HG02943 (cell line): ENCODE measurements around the gene APOBEC4.

Source experiments
- ATAC-seq: cut with Tn5 transposase; IDR thresholded peaks from one replicate; pipeline ENCODE4 v1.9.1; 2021; ENCODE audit warnings: mild to moderate bottlenecking, low read depth, moderate library complexity; ENCODE audit not compliant: unreplicated experiment

Gene APOBEC4

GRCh38 chr1:183675883-183676585 lies 22.9 kb upstream of the APOBEC4 start:
- no peak for ATAC-seq

DNA sequence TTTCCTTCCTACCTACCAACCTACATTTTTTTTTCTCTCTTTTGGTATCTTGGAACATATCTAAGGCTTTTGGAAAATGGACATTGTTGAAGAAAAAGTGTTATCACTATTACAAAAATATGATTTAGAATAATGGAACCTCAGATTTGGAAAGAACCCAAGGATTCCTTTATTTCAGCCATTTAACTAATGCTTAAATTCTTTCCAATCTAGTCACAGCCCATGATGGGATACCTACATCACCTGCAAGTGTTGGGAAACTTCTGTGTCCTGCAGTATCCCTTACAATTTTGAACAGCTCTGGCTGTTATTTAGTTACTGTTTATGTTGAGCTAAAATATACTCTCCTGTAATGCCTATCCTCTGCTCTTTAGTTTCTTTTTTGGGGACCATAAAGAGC lies 22.3 kb upstream of the APOBEC4 start:
- ATAC-seq = no peak

DNA sequence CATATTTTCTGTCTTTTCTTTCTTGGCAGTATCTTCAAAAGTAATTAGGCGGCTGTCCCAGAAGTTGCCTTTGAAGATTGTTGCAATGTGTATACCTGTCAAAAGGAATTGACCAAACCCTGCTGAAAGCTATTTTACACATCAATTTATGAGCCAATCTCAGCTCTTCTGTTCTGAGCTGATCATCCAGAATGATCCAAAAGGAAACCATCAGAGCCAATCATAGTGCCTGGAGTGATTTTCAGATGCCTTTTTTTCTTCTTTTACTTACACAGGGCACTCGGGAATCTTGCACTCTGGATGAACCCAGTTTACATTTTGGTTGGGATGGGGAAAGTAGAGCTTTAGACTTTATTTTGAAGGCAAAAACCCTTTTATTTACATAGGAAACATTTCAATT lies 21.8 kb upstream of the APOBEC4 start:
- no peak for ATAC-seq

- no peak for ATAC-seq
These were observed 21.2 kb upstream of the APOBEC4 start for GRCh38 chr1:183674339-183674738.

- ATAC-seq = no peak
These were observed 20.6 kb upstream of the APOBEC4 start for GRCh38 chr1:183673605-183674323.

- no peak for ATAC-seq
These were observed 17.1 kb upstream of the APOBEC4 start for GRCh38 chr1:183670169-183670568.

DNA sequence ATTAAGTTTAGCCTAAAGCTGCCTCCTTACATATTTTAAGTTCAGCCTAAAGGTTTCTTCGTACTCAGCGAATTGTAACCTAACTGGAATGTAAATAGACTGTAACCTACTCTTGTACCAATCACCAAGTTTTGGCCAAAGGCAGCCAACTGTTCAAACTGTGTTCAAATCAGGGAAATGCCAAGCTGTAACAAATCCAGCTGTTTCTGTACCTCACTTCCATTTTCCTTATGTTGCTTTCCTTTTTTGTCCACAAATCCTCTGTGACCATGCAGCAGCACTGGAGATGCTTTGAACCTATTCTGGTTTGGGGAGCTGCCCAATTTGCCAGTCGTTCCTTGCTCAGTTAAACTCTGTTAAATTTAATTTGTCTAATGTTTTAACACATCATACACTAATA lies 3.2 kb upstream of the APOBEC4 start:
- no peak for ATAC-seq

GRCh38 chr1:183655562-183656075 lies 2.5 kb upstream of the APOBEC4 start:
- ATAC-seq = peak; percentile 69

DNA sequence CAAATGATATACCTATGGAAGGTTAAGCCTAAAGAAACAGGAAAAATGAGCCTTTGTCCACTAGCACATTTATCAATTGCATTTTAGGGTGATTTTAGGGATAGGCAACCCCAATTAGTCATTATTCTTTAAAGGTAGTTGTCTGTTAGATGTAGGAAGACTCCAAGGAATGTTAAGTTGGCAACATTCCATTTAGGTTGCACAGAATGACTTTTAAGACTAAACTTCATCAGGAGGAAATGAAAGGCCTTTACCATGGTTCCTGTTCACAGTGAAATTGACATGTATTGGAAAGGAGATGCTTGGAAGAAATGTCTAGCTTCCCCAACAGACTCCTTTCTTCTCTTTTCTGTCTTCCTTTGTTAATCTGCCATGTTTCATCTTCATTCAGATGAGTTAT lies 1.6 kb upstream of the APOBEC4 start:
- no peak for ATAC-seq

DNA sequence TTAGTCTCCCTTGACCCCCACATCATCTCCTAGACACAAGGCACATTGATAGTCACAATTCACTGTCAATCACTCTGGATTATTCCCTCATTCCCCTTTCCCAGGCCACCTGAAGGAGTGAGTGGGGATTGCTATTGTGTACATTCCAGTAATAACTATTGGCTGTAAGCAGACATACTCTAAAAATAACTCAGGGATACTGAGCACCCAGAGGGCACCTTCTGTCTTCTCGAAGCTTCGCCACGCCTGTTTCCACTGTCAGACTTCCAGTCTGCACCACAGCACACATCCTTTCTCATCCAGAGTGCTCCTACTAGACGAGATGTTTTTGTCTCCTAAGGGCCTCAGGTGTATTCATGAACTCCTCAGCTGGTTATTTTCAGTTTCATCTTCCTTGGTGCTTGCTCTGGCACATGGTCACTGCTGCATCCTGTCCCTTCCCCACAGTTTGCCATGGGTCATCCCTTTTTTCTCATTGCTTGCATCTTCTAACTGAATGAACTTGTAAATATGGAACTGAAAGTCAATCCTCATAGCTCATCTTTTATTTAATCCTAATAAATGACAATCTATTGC lies 848 bp upstream of the APOBEC4 start:
- no peak for ATAC-seq

DNA sequence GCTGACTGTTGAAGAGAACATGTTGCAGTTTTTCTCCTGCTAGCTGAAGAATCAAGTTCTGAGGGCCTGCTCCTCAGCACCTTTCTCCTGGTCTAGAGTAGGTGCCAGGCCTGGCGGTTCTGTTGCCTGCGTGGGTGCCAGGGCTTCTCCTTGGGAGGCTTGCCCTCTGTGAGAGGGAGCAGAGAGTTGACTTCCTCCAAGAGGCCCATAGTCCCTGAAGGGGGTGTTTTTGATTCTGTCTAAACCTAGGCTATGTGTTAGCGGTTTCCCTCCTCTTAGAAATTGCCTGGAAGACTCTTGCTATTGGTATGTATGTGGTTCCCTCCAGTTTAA lies 312 bp upstream of the APOBEC4 start:
- no peak for ATAC-seq

GRCh38 chr1:183652107-183652506 lies 1.0 kb downstream of the APOBEC4 start:
- ATAC-seq = no peak

GRCh38 chr1:183651612-183652011 lies 1.5 kb downstream of the APOBEC4 start:
- ATAC-seq = no peak

GRCh38 chr1:183648042-183648441 lies 5.1 kb downstream of the APOBEC4 start:
- ATAC-seq = no peak

GRCh38 chr1:183646776-183647175 lies 6.3 kb downstream of the APOBEC4 start:
- ATAC-seq = no peak

DNA sequence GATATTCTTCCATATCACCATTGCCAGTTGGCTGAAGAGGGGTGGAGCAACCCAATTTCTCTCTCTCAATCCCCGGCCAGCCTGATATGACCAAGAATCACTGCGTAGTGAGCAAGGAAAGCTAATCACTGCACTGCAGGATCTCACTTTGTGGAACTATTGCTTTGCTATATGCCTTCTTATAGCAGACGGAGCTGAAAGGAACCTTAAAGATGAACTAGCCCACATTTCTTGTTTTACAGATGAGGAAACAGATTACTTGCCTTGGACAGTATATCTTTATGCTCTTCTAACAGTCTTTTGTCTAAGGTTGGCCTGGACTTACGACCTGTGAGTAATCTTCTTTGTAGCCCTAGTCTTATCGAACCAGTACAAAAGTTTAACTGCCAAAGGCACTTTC lies 7.6 kb downstream of the APOBEC4 start:
- ATAC-seq = no peak

DNA sequence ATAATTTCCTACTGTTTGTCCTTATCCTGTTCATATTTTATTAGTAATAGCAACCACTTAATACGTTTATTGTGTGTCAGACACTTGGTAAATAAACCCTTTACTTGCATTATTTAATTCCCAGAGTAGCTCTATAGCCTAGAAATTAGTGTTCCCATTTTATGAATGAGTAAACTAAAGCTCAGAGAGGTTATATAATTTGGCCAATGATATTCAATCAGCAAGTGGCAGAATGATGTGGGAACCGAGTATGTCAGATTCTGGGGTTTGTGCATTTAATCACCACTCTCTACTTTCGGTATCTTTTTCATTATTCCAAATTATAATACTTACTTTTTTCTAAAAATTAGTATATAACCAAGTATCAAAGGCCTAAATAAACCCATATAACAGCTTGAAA lies 10.9 kb downstream of the APOBEC4 start:
- ATAC-seq = no peak

GRCh38 chr1:183640193-183640592 lies 12.9 kb downstream of the APOBEC4 start:
- ATAC-seq = no peak

GRCh38 chr1:183638649-183639387 lies 14.3 kb downstream of the APOBEC4 start:
- no peak for ATAC-seq

DNA sequence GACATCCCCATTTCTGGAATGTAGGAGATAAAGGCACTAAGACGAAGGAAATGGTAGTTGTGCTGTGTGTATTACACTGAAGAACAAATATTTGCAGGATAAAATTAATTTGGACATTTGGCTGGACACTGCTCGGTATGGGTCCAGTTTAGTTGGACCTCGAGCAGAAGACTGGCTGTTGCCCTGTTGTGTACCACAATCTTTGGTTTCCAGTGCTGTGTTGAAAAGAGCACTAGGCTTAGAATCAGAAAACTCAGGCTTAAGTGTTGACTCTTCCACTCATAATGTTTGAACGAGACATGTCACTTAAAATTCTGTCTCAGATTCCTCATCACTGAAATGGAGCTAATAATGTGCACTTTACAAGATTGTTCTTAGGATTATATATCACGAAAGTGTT lies 16.3 kb downstream of the APOBEC4 start:
- ATAC-seq = no peak

GRCh38 chr1:183636334-183636682 lies 16.8 kb downstream of the APOBEC4 start:
- ATAC-seq = no peak
